Sigmoid colon (tissue), 7 donors: ENCODE measurements around the gene TNFRSF11A. TPM values are rescaled to one million over a fixed set of nuclear protein-coding genes. Genes with fewer than 3 reads are reported as not detected.

Experiments
- DNase-seq: peaks from one replicate; pipeline ENCODE4 v3.0.0-alpha.2; 2019
- H3K27ac ChIP-seq, 4 donors: fragments of 200-600 bp; sonication (generic); one replicate each; pipeline ENCODE4 v1.5.1; 2016 to 2019; ENCODE audit warnings: mild to moderate bottlenecking in 1 of 4
- H3K27me3 ChIP-seq, 3 donors: fragments of 200-600 bp; sonication (generic); one replicate each; pipeline ENCODE4 v1.5.1; 2019; ENCODE audit warnings: mild to moderate bottlenecking in 1 of 3
- H3K36me3 ChIP-seq, 4 donors: fragments of 200-600 bp; sonication (generic); one replicate each; pipeline ENCODE4 v1.5.1; 2016 to 2019
- H3K4me1 ChIP-seq, 4 donors: fragments of 200-600 bp; sonication (generic); one replicate each; pipeline ENCODE4 v1.5.1; 2017 to 2019
- H3K4me3 ChIP-seq, 4 donors: fragments of 200-600 bp; sonication (generic); one replicate each; pipeline ENCODE4 v1.5.1; 2017 to 2019; ENCODE audit warnings: mild to moderate bottlenecking in 2 of 4, moderate library complexity in 1 of 4
- H3K9me3 ChIP-seq, 4 donors: fragments of 200-600 bp in 3 of 4; sonication (generic) in 3 of 4; one replicate each; pipeline versions ENCODE4 v1.5.1 to v1.6.1; 2013 to 2019
- EP300 ChIP-seq, 4 donors: sonication (generic); formaldehyde crosslinking; IDR thresholded peaks; one replicate each; pipeline ENCODE4 v1.6.1; 2017; ENCODE audit warnings: antibody characterized with exemption in 4 of 4
- POLR2A ChIP-seq, 2 donors: fragments of 450-650 bp; IDR thresholded peaks; one replicate each; pipeline ENCODE4 v1.6.1; 2016; ENCODE audit warnings: antibody characterized with exemption in 2 of 2, mild to moderate bottlenecking in 2 of 2, moderate library complexity in 2 of 2
- POLR2AphosphoS5 ChIP-seq, 4 donors: sonication (generic); formaldehyde crosslinking; IDR thresholded peaks; one replicate each; pipeline ENCODE4 v1.6.1; 2017; ENCODE audit warnings: antibody characterized with exemption in 4 of 4
- WGBS, 2 donors: extraction: QIAGEN DNeasy Blood & Tissue Kit; methylation state at CpG; one replicate each; pipeline ENCODE4 v1.1.7; 2013; 5-methylcytosine and 5-hydroxymethylcytosine counted together
- intact Hi-C: fragments of 100-400 bp; cut with DNase I; formaldehyde crosslinking; loops from one replicate; pipeline ENCODE4 v1.15.1; 2023
- polyA plus RNA-seq, 3 donors: library from polyadenylated mRNA; stranded (reverse); fragments of 200-250 nt; gene quantifications; one replicate each; pipeline ENCODE4 v1.2.3, GENCODE V29; 2013
- total RNA-seq, 4 donors: library from RNA; depleted of rRNA; stranded (reverse); fragments of >200 nt; gene quantifications; one replicate each; pipeline ENCODE4 v1.1.0, GENCODE V29; 2016
- TF ChIP-seq, protein P1 (sequence below), 4 experiments: fragments of 450-650 bp in 3 of 4; fragments of 200-600 bp in 1 of 4; IDR thresholded peaks; one replicate each; pipeline ENCODE4 v1.5.1; 2016 to 2019; ENCODE audit warnings: antibody characterized with exemption in 4 of 4, mild to moderate bottlenecking in 3 of 4, moderate library complexity in 2 of 4
- donor health status: healthy with polysubstance abuse.
- donor health status: Bipolar disorder and iron deficiency.
- donor health status: healthy.

TNFRSF11A gene
- total and polyA plus RNA-seq, 7 donors: 2.1 to 19.9 (median 3.6) TPM

DNA sequence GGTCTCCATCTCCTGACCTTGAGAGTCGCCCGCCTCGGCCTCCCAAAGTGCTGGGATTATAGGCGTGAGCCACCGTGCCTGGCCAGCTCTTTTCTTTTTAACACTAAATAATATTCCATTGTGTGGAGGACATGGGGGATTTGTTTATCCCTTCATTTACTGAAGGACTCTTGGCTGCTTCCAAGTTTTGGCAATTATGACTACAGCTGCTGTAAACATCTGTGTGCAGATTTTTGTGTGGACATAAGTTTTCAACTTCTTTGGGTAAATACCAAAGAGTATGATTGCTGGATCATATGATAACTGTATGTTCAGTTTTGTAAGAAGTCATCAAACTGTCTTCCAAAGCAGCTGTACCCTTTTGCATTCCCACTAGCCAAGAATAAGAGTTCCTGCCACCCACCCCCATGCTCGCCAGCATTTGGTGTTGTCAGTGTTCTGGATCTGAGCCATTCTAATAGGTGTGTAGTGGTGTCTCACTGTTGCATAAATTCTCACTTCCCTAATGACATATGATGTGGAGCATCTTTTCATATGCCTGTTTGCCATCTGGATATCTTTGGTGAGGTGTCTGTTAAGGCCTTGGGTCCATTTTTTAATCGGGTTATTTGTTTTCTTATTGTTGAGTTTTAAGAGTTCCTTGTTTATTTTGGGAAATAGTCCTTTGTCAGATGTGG is 52.2 kb downstream of the TNFRSF11A start:
- intact Hi-C loops: no loop called here
- WGBS, 2 donors: 80 to 85% methylated on average over 7 of the region's 7 CpGs
- H3K4me1 ChIP-seq: peaks cover 0 to under 1% (median 0%) of the 10 kb centered on the region in 4 donors
- no peak for TF ChIP-seq EP300 (IDR thresholded peaks at IDR 0.05)
- TF ChIP-seq, protein P1, sequence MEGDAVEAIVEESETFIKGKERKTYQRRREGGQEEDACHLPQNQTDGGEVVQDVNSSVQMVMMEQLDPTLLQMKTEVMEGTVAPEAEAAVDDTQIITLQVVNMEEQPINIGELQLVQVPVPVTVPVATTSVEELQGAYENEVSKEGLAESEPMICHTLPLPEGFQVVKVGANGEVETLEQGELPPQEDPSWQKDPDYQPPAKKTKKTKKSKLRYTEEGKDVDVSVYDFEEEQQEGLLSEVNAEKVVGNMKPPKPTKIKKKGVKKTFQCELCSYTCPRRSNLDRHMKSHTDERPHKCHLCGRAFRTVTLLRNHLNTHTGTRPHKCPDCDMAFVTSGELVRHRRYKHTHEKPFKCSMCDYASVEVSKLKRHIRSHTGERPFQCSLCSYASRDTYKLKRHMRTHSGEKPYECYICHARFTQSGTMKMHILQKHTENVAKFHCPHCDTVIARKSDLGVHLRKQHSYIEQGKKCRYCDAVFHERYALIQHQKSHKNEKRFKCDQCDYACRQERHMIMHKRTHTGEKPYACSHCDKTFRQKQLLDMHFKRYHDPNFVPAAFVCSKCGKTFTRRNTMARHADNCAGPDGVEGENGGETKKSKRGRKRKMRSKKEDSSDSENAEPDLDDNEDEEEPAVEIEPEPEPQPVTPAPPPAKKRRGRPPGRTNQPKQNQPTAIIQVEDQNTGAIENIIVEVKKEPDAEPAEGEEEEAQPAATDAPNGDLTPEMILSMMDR (IDR thresholded peaks at IDR 0.05): no peak
- no peak for TF ChIP-seq POLR2A (IDR thresholded peaks at IDR 0.05)
- TF ChIP-seq POLR2AphosphoS5 (IDR thresholded peaks at IDR 0.05): no peak
- no peak for DNase-seq
- no peaks in the 10 kb centered on the region for H3K36me3 ChIP-seq
- H3K9me3 ChIP-seq: no peaks in the 10 kb centered on the region
- H3K27me3 ChIP-seq: no peaks in the 10 kb centered on the region
- H3K27ac ChIP-seq: no peak overlapping the region
- no peak overlapping the region for H3K4me3 ChIP-seq

DNA sequence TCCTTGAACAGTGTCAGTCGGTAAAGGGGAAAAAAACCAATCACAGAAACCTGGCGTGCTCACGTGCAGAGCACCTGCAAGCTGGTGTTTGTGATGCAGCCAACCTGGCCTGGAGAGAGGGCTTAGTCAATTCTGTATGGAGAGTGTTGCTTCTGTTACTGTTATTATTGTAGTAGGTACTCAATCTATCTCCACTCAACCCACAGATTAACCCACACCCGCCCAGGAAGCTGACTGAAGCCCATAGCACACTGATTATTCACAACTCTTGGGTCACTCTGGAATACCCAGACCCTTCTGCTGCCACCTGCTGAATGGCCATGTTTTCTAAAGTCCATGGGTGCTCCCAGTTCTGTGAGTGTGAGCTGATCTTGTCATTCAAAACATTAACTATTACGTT is 53.9 kb downstream of the TNFRSF11A start:
- no peaks in the 10 kb centered on the region for H3K27me3 ChIP-seq
- no peak overlapping the region for H3K4me3 ChIP-seq
- WGBS, 2 donors: 91 to 94% methylated on average over 5 of the region's 5 CpGs
- H3K27ac ChIP-seq: no peak overlapping the region
- H3K9me3 ChIP-seq: no peaks in the 10 kb centered on the region
- H3K36me3 ChIP-seq: no peaks in the 10 kb centered on the region
- TF ChIP-seq, protein P1 (IDR thresholded peaks at IDR 0.05): no peak
- TF ChIP-seq POLR2AphosphoS5 (IDR thresholded peaks at IDR 0.05) (no peak), EP300 (IDR thresholded peaks at IDR 0.05) (no peak), POLR2A (IDR thresholded peaks at IDR 0.05) (no peak)
- intact Hi-C loops: no loop called here
- DNase-seq: no peak
- H3K4me1 ChIP-seq: no peaks in the 10 kb centered on the region

DNA sequence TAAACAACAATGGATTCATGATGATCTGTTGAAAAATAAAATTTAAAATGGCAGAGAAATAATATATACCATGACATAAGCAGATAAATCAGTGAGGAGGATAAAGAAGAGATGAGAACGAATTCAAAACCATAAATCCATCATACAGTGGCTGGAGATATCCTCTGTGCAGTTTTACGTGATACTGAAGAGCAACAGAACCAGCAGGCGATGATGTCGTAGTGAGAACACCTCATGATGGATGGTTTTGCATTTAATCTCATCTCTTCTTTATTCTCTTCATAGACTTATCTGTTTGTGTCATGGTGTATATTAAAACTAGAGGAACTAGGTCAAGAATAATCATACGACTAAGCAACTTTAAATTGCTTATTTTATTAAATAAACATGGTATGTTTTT is 56.3 kb downstream of the TNFRSF11A start:
- Histone ChIP-seq H3K36me3 (no peaks in the 10 kb centered on the region), H3K27ac (no peak overlapping the region), H3K4me3 (no peak overlapping the region), H3K27me3 (peaks cover 0 to 5% (median 0%) of the 10 kb centered on the region in 3 donors), H3K4me1 (no peaks in the 10 kb centered on the region), H3K9me3 (no peaks in the 10 kb centered on the region)
- intact Hi-C loops: no loop called here
- no peak for DNase-seq
- 93 to 94% methylated on average over 5 of the region's 5 CpGs for WGBS, 2 donors
- TF ChIP-seq POLR2AphosphoS5 (IDR thresholded peaks at IDR 0.05): no peak
- no peak for TF ChIP-seq POLR2A (IDR thresholded peaks at IDR 0.05)
- no peak for TF ChIP-seq EP300 (IDR thresholded peaks at IDR 0.05)
- TF ChIP-seq, protein P1 (IDR thresholded peaks at IDR 0.05): no peak

DNA sequence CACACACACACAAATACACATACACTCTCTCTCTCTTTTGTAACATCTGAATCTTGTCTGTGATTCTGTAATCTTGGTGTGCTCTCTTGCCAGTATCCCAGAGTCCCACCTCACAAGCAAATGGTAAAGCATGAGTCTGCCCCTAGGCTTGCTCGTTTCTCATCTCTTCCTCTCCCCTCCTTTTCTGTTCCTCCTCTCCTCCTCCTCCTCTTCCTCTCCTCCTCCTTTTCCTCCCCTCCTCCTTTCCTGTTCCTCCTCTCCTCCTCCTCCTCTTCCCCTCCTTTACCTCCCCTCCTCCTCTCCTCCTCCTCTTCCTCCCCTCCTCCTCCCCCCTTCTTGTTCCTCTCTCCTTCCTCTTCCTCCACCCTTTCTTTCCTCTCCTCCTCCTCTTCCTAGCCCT is 59.0 kb downstream of the TNFRSF11A start:
- DNase-seq: no peak
- no peak overlapping the region for H3K27ac ChIP-seq
- H3K4me3 ChIP-seq: no peak overlapping the region
- H3K4me1 ChIP-seq: no peaks in the 10 kb centered on the region
- intact Hi-C loops: no loop called here
- H3K36me3 ChIP-seq: no peaks in the 10 kb centered on the region
- peaks cover 0 to 5% (median 0%) of the 10 kb centered on the region in 3 donors for H3K27me3 ChIP-seq
- WGBS, 2 donors: 40 to 73% methylated on average over 1 of the region's 1 CpG
- TF ChIP-seq EP300 (IDR thresholded peaks at IDR 0.05) (no peak), POLR2A (IDR thresholded peaks at IDR 0.05) (no peak), POLR2AphosphoS5 (IDR thresholded peaks at IDR 0.05) (no peak)
- TF ChIP-seq, protein P1 (IDR thresholded peaks at IDR 0.05): no peak
- H3K9me3 ChIP-seq: no peaks in the 10 kb centered on the region
